CD4-positive, alpha-beta T cell treated with Interleukin-6 at 100 ng/mL for 8 hours (primary cell): Measurements from ENCODE around the gene SIPA1.

ENCODE experiments used
- DNase-seq: peaks from one replicate; pipeline ENCODE4 v3.0.0-alpha.2; 2020; ENCODE audit warnings: mixed read lengths, low spot score

The SIPA1 gene

DNA sequence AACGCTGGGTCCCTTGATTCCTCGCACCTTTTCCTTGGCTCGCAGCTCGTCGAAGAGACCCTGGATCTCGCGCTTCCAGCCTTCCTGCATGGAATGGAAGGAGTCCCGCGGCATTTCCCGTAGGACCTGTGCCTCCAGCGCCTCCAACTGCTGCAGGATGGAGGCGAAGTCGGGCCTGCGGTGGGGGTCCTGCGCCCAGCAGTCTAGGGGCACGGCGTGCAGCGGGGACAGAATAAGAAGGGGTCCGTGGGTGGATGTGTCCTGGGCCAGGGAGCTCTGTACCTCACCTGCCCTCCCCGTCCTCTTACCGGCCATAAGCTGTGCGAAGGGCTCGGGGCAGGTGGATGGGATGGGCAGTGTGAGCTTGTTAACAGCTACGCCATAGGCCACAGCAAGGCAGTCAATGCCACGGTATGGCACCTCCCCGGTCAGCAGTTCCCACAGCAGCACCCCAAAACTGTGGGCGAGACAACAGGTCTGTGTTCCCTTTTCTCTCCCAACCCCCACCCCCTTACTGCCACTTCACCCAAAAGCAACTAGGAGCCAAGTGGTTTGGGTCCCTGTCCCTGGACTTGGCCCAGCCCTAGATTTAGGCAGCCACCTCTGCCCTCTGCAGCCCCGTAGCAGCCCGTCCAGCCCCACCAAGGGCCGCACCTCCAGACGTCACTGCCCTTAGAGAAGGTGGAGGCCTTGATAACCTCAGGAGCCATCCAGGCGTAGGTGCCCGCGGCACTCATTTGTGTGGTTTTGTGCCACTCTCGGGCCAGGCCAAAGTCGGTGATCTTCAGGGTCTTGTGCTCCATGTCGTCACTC lies 30.1 kb upstream of the SIPA1 start:
- no peak for DNase-seq

DNA sequence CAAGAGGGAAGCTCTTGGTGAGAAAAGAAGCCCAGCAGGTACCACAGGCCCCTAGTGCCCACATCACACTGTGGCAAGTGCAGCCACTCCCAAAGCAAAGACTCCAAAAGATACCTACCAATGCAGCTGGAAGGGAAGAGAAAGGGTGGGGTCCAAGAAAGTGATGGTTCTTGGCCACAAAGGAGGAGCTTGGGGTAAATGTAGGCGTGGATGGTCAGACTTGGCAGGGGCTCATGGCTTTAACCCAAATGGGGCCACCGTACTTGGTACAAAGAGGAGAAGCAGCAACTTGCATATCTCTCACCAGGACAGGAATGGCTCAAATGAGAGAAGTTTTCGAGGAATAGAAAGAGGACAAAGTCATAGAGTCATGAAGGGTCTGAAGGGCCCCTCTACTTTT lies 28.7 kb upstream of the SIPA1 start:
- no peak for DNase-seq

DNA sequence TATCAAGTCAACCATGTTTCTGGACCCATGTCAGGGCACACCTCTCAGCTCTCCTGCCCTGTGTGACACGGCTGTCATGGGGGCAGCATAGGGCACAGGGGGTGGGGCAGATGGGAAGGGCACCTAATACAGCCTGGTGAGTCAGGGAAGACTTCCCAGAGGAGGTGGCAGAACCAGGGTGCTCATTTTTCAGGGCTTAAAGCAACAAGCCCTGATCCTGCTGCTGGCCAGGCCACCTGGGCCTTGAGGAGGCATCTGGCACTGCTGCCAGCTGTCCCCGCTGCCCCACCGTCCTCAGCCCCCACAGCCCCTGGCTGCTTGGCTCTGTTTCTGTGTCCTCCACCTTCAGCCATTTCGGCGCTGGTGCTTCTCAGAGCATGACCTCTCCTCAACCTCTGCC lies 28.2 kb upstream of the SIPA1 start:
- DNase-seq, result no peak

DNA sequence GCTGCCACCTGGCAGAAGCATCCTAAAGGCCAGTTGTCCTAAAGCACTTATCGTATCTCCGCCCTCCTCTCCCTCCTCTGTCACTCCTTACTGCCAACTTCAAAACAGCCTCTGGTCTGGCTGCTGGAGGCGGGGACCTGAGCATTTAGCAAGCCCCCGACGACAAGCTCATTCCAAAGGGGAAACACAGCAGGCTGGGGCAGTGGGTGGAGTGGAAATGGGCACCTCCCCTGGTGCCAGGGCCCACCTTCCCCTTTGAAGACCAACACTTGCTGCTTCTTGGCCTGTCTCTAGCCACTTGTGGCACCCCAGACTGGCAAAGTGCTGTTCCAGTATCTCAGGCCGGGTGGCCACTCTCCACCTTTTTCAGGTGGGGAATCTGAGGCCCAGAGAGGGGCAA lies 27.5 kb upstream of the SIPA1 start:
- no peak for DNase-seq

DNA sequence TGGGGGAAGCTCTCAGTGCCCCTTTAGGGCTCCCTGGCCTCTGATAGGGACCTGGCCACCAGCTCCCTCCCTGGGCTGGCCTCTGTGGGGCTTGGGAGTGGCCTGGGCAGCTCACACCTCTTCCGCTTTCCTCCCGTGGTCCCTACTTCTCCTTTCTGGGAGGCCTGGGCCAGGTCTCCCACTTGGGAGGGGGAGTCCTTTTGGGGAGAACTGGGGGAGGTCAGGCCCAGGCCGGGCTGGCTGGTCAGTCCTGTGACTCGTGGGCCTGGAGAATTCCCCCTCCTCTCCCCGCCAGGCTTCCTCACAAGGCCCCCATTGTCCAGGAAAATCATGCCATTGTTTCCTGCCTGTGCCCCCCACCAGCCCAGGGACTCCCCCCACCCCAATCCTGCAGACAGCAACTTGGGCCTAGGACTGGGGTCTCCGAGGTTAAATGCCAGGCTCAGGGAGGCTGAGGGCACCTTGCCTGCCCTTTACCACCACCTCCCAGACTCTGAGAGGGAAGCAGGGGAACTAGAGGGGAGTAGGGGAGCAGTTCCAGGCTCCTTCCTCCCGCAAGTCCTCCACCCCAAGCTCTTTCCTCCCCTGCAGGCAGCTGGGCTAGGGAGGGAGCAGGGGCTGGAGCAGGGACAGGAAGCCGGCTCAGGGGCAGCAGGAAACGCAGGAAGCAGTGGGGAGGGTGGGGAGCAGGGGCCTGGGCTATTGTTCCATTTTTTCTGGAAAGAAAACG lies 26.7 kb upstream of the SIPA1 start:
- DNase-seq, result no peak

DNA sequence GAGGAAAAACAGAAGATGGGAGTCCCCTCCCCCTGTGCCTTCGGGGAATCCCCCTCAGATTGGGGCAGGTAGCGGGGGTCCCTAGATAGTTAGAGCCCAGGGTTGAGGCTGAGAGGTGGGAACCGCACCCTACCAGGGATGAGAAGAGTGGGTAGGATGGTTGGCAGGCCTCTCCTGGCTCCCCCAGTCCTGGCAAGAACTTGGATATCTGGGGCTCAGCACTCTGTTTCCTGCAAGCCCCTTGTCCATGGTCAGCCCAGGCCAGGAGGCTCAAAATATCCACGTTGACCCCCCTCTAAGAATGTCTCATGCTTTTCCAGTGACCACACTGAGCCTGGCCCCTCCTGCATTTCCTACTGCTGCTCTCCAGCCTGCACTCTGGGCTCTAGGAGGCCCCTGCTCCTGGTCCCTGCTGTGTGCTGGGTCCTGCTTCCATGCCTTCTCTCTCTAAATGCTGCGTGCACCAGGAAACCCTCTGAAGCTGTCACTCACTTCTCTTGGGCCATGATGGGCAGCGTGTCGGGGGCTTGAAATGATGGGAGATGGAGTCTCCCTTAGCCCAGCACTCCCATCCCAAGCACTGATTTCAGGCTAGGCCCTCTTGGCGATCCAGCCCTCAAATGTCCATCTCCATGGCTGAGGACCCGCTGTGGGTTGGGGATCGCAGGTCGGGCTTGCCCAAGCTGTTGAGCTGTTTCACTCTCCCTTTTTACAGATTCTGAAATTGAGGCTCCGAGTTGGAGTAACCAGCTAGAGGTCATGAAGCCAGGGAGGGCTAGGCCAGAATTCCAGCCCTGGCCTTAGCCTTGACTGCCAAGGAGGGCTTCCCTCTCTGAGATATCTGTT lies 25.9 kb upstream of the SIPA1 start:
- DNase-seq, result no peak

DNA sequence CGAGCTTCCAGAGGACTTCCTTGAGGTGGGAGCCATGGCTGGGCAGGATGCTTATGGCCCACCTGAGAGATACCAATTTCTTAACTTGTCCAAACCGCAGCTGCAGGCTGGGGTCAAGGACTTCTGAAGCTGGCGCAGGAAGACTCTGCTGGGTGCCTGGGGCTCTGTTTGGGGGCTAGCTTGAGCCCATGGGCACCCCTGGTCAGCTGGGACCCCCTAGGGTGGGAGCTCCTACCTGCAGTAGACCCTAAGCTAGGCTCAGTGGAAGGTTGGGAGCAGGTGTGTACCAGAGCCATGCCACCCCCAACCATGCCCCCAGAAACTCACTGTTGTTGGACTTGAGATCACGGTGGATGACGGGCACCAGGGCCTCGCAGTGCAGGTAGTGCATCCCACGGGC lies 25.2 kb upstream of the SIPA1 start:
- no peak for DNase-seq

DNA sequence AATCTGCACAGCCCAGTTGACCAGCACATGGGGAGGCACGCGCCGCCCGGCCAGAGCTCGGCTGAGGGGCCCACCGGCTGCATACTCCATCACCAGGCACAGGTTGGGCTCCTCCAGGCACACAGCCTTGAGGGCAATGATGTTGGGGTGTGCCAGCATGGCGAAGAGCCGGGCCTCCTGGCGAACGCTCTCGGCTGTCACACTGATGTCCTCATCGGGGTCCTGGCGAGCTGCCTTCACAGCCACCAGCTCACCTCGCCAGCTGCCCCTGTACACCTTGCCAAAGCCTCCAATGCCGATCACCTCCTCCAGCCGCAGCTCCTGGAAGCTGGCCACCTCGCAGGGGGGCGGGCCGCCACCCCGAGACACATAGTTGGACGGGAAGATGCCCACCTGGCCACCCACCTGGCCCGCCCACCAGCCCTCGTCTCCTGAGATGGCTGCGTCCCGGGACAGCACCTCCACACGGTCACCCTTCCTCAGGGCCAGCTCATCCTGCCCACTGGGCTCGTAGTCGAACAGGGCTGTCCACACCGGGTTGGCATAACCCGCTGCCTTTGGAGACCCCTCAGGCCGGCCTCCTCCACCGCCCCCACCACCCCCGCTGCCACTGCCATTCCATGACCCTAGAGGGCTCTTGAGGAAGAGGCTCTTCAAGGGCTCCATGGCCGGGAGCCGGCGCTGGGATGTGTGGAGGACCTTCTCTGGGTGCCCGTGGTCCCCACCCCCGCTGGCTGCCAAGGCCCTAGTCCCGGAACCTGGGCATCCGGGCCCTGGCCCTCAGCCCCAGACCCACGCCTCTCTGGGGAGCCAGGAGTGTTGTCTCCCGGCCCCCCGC lies 24.6 kb upstream of the SIPA1 start:
- no peak for DNase-seq

DNA sequence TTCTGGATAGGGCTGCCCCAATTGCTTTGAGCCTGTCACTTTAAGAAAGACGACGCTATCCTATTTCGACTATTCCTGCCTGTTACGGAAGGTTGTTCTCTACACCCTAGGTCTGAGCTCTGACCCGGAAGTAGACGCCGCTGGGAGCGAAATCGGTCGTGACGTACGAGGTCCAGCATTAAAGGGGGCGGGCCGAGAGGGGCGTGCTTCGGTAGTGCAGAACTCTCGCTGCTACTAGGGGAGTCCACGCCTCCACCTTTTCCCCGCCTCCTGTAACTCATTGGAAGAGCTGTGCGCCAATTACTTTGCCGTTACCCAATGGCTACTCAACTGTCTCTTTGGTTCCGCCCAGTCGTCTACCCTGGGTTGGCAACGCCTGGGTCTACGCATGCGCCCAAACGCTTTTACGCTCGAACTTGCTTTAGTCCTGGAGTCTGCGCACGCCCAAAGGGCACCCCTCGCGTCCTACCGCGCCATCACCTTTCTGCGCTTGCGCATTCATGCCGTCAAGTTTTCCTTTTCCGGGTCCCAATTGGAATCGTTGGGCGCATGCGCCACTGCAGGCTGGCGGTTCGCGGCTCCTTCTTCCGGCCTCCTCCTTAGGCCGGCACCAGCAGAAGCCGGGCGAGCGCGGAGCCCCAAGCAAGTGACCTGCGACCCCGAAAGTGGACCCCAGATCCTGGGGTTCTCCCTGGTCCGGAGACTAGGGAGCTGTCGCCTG lies 22.5 kb upstream of the SIPA1 start, which contains the start of gene PCNX3:
PCNX3 (plus strand) TSS at position 548 of the 721 bp plus-strand sequence. CDS start 536 bp downstream, outside the sequence.
- peak; percentile 100 for DNase-seq

DNA sequence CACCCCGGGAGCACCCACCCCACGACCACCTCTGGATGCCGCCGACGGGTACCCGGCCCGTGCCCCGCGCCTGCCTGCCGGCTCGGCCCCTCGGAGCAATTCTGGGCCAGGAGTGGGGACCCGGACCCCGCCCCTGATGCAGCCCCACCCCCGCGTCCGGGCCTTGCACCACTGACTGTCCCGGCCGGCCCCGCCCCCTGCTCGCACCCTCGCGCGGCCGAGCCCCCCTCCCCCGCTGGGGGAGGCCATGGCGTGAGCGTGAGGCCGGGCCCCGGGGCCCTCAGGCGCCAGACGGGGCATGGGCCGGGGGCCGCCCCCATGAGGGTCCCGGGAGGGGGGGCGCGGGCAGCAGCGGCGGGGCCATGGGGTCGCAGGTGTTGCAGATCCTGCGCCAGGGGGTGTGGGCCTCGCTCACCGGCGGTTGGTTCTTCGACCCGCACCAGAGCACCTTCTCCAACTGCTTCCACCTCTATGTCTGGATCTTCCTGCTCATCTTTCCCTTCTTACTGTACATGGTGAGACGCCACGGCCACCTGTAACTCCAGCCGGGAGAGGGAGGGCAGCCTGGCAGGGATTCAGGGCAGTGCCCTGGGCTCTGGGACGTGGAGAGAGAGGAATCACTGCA lies 21.8 kb upstream of the SIPA1 start:
- DNase-seq, result no peak

DNA sequence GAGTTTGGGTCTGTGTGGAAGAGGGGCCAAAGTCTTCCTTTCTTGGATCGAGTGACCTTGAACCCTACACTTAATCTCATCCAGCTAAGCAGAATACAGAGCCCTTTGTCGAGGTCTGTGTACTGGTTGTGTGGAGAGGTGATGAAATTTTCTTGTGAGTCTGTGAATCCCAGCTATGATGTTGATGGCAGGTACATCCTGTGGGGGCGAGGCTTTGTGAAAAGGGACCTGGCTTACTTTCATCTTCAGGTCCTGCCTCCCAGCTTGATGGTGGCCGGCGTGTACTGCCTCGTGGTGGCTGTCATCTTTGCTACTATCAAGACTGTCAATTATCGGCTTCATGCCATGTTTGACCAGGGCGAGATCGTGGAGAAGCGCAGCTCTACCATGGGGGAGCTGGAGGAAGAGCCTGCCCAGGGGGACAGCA lies 21.3 kb upstream of the SIPA1 start:
- DNase-seq, result no peak

DNA sequence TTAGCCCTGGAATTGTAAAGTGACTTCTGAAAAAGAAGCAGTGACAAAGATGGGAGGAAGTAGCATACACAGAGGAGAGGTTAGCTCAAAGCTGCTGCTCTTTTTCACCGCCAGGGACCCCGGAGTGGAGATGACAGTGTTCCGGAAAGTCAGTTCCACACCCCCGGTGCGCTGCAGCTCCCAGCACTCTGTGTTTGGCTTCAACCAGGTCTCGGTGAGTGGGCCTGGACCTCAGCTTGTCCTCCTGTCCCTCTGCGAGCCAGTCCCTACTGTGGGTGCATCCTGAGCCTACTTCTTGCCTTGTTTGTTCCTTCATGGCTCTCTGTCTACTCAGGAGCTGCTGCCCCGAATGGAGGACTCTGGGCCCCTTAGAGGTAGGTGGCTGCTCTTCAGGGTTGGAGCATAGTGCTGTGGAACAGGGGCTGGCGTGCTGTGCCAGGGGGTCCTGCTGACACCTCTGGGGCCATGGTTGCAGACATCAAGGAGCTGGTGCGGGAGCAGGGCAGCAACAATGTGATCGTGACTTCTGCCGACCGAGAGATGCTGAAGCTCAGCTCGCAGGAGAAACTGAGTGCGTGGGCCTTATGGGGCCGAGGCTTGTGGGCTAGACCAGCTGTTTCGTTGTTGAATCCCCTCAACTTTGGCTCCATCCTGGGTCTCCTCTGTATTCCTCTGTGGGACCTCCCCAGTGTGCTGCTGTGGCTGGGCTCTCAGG lies 20.6 kb upstream of the SIPA1 start:
- no peak for DNase-seq

DNA sequence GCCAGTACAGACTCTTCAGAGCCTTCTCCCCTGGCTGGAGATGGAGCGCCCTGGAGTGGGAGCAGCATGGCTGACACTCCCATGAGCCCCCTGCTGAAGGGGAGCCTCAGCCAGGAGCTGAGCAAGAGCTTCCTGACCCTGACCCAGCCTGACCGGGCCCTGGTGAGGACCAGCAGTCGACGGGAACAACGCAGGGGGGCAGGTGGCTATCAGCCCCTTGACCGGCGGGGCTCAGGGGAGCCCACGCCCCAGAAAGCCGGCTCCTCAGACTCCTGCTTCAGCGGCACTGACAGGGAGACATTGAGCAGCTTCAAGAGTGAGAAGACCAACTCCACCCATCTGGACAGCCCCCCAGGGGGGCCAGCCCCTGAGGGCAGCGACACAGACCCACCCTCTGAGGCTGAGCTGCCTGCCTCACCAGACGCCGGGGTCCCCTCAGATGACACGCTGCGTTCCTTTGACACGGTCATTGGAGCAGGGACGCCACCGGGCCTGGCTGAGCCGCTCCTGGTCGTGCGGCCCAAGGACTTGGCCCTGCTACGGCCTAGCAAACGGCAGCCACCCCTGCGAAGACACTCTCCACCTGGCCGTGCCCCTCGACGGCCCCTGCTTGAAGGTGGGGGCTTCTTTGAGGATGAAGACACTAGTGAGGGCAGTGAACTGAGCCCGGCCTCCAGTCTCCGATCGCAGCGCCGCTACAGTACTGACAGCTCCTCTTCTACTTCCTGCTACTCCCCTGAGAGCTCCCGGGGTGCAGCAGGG lies 19.7 kb upstream of the SIPA1 start:
- DNase-seq, result no peak

DNA sequence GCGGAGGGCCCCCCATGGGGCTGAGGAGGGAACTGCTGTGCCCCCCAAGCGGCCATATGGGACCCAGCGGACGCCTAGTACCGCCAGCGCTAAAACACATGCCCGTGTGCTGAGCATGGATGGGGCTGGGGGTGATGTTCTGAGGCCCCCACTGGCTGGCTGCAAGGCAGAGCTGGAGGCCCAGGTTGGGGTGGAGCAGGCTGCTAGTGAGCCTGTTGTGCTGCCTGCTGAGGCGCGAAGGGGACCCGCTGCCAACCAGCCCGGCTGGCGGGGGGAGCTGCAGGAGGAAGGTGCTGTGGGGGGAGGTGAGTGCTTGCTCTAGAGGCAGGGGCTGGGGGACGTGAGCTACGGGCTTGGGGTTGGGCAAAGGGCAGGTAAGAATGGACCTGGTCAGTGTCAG lies 19.1 kb upstream of the SIPA1 start:
- DNase-seq, result no peak

DNA sequence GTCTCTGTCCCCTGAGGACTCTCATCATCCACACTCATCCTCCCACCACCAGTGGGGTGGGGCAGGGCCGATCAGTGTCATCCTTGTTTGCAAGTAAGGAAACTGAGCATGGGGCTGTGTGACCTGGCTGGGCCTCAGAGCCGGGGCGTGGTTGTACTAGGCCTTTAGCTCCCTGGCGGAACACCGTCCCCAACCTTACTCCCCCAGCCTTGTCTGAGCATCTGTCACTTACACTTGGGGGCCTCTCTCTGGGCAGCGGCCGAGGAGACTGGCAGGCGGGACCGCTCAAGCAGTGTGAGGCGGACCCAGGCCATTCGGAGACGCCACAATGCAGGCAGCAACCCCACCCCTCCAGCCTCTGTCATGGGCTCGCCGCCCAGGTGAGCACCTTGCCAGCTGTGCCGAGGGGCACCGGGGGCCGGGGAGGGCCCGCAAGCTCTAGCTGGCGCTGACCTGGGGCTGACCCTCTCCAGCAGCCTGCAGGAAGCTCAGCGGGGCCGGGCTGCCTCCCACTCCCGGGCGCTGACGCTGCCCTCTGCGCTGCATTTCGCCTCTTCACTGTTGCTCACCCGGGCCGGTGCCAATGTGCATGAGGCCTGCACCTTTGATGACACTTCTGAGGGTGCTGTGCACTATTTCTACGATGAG lies 18.5 kb upstream of the SIPA1 start:
- DNase-seq, result no peak

DNA sequence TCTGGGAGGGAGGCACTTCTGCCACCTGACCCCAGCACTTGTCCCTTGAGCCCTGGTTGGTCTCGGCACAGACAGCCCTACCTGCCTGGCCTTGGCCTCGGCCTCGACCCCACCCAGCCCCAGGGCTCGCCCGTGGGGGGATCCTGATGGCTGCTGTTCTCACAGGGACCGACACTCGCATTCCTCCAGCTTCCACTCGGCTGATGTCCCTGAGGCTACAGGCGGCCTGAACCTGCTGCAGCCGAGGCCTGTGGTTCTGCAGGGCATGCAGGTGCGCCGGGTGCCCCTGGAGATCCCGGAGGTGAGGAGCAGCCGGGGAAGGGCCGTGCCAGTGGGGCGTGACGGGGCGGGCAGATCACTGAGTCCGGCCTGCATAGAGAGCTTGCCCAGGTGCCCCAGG lies 17.2 kb upstream of the SIPA1 start:
- no peak for DNase-seq

DNA sequence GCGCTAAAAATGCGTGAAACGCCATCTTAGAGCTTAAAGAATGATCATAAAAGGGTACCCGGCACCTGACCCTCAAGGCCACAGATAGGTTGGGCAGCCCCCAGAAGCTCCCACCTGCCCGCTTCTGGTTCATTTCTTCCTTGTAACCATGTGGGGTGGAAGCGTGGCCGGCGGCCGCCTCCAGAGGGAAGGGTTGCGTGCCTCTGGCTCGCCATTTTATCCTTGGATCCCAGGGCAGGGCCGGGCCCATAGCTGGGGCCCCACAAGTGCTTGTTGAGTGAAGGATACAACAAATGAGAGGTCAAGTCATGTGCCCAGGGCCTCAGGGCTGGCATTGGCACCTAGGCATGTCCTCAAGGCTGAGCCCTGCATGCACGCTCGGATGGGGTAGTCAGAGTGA lies 16.4 kb upstream of the SIPA1 start:
- DNase-seq, result no peak

DNA sequence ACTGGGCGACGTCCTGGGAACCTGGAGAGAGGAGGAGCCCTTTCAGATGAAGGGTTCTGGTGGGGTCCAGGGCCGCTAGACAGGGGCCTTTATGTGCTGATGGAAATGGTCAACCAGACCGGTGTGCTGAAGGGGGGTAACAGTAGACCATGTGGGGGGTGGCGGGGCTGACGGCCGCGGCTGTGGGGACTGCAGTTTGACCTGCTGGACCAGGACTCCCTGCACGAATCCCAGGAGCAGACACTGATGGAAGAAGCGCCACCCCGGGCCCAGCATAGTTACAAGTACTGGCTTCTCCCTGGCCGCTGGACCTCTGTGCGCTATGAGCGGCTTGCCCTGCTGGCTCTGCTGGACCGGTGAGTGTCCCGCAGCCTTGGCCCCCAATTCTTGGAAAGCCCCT lies 15.9 kb upstream of the SIPA1 start:
- no peak for DNase-seq

DNA sequence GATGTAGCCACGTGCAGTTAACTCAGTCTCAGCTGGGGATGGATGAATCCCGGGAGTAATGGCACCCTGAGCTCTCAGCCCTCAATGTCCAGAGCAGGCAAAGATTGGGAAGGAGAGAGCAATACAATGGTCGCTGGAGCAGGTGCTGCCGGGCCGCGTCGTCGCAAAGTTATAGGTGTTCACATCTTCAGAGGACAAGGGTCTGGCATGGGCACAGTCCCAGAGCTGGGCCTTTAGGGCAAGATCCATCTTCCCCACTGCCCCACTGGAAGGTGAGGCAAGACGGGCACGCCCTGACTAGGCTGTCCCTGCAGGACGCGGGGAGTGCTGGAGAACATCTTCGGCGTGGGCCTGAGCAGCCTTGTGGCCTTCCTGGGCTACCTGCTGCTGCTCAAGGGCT lies 14.7 kb upstream of the SIPA1 start:
- DNase-seq, result no peak
